IMR-90 (cell line): ENCODE results near the gene LYVE1. TPM values are rescaled to one million over a fixed set of nuclear protein-coding genes. Genes with fewer than 3 reads are reported as not detected.

ENCODE experiments used
- ATAC-seq: fragments of 200-7000 bp; cut with Tn5 transposase; 2 replicates; pipeline ENCODE4 v1.9.1; 2020; ENCODE audit warnings: low read depth, mild to moderate bottlenecking, moderate library complexity
- BruUV-seq: library from RNA; stranded (reverse); fragments of 400-500 nt; replicated peaks from 2 replicates; lab custom pipeline; 2021; lab: Mats Ljungman, UMichigan
- CTCF ChIA-PET: fragments of 300-600 bp; formaldehyde crosslinking; extraction: SDS; loops from one replicate; lab custom pipeline; 2021; ENCODE audit warnings: antibody characterized with exemption; lab: Yijun Ruan, JAX
- POLR2A ChIA-PET: fragments of 300-600 bp; sonication (Branson Sonifier 250); formaldehyde crosslinking; loops from one replicate; lab custom pipeline; 2022; ENCODE audit warnings: antibody characterized with exemption; ENCODE audit not compliant: unreplicated experiment; lab: Charles Lee
- DNase-seq: peaks from one replicate; pipeline ENCODE4 v3.0.0; 2013
- H2AFZ ChIP-seq: replicated peaks from 2 replicates; pipeline ENCODE3; 2013; ENCODE audit warnings: low read length, mild to moderate bottlenecking; ENCODE audit not compliant: poor library complexity
- H2AK5ac ChIP-seq: 2 replicates; pipeline ENCODE4 v1.6.1; 2013; ENCODE audit warnings: low read depth, low read length, inconsistent platforms
- H2AK9ac ChIP-seq: replicated peaks from 2 replicates; pipeline ENCODE3; 2013; ENCODE audit warnings: mild to moderate bottlenecking, low read depth, low read length, moderate library complexity; ENCODE audit not compliant: poor library complexity
- H2BK120ac ChIP-seq: 2 replicates; pipeline ENCODE4 v1.6.1; 2013; ENCODE audit warnings: low read depth, low read length, inconsistent platforms
- H2BK15ac ChIP-seq: 3 replicates; pipeline ENCODE4 v1.6.1; 2013; ENCODE audit warnings: low read depth, low read length, inconsistent platforms
- H2BK20ac ChIP-seq: 2 replicates; pipeline ENCODE4 v1.6.1; 2013; ENCODE audit warnings: low read depth, mild to moderate bottlenecking, inconsistent platforms, low read length, moderate library complexity
- H2BK5ac ChIP-seq: 2 replicates; pipeline ENCODE4 v1.6.1; 2013; ENCODE audit warnings: mild to moderate bottlenecking, low read depth, low read length, inconsistent platforms; ENCODE audit not compliant: poor library complexity, severe bottlenecking
- H3K14ac ChIP-seq: replicated peaks from 2 replicates; pipeline ENCODE4 v1.6.1; 2013; ENCODE audit warnings: low read depth, low read length, inconsistent platforms
- H3K18ac ChIP-seq: 2 replicates; pipeline ENCODE4 v1.6.1; 2013; ENCODE audit warnings: low read depth, low read length, control low read depth
- H3K23ac ChIP-seq: 2 replicates; pipeline ENCODE4 v1.6.1; 2013; ENCODE audit warnings: low read depth, low read length, inconsistent platforms
- H3K27ac ChIP-seq: 2 replicates; pipeline ENCODE4 v1.5.1; 2013; ENCODE audit warnings: mild to moderate bottlenecking, control low read depth, low read length; ENCODE audit not compliant: insufficient read depth
- H3K27me3 ChIP-seq: 2 replicates; pipeline ENCODE4 v1.6.1; 2013; ENCODE audit warnings: low read length; ENCODE audit not compliant: control insufficient read depth, insufficient read depth
- H3K36me3 ChIP-seq: 2 replicates; pipeline ENCODE4 v1.6.1; 2013; ENCODE audit warnings: low read length, mixed read lengths; ENCODE audit not compliant: control insufficient read depth, insufficient read depth
- H3K4ac ChIP-seq: 2 replicates; pipeline ENCODE4 v1.6.1; 2013; ENCODE audit warnings: low read depth, low read length, inconsistent platforms
- H3K4me1 ChIP-seq: 2 replicates; pipeline ENCODE4 v1.6.1; 2013; ENCODE audit warnings: low read length, mixed read lengths; ENCODE audit not compliant: control insufficient read depth, insufficient read depth
- H3K4me2 ChIP-seq: 2 replicates; pipeline ENCODE4 v1.6.1; 2013; ENCODE audit warnings: low read depth, mild to moderate bottlenecking, control low read depth, low read length, moderate library complexity
- H3K4me3 ChIP-seq: 2 replicates; pipeline ENCODE4 v1.5.1; 2013; ENCODE audit warnings: low read depth, mild to moderate bottlenecking, control low read depth, low read length, moderate library complexity; ENCODE audit not compliant: insufficient read depth
- H3K56ac ChIP-seq: 2 replicates; pipeline ENCODE4 v1.6.1; 2013; ENCODE audit warnings: low read length, inconsistent platforms; ENCODE audit not compliant: insufficient read depth; ENCODE audit errors: extremely low read depth
- H3K79me1 ChIP-seq, 2 experiments: 2 replicates each; pipeline ENCODE4 v1.6.1; 2013; ENCODE audit warnings: low read length in 2 of 2, inconsistent platforms in 1 of 2, low read depth in 1 of 2
- H3K9ac ChIP-seq: 2 replicates; pipeline ENCODE4 v1.6.1; 2013; ENCODE audit warnings: low read depth, low read length, control low read depth
- H3K9me1 ChIP-seq: 2 replicates; pipeline ENCODE4 v1.6.1; 2013; ENCODE audit warnings: low read length, inconsistent platforms; ENCODE audit not compliant: insufficient read depth
- H3K9me3 ChIP-seq: 2 replicates; pipeline ENCODE4 v1.6.1; 2013; ENCODE audit warnings: low read length; ENCODE audit not compliant: control insufficient read depth, insufficient read depth
- H4K20me1 ChIP-seq: 2 replicates; pipeline ENCODE4 v1.6.1; 2013; ENCODE audit warnings: low read length, inconsistent platforms; ENCODE audit not compliant: insufficient read depth
- H4K5ac ChIP-seq: 2 replicates; pipeline ENCODE4 v1.6.1; 2013; ENCODE audit warnings: mild to moderate bottlenecking, low read depth, low read length, control low read depth
- H4K8ac ChIP-seq, 2 experiments: 2 replicates each; pipeline ENCODE4 v1.6.1; 2013; ENCODE audit warnings: low read depth in 2 of 2, low read length in 2 of 2, control low read depth in 1 of 2, inconsistent platforms in 1 of 2
- H4K91ac ChIP-seq: 2 replicates; pipeline ENCODE4 v1.6.1; 2013; ENCODE audit warnings: low read depth, low read length, inconsistent platforms; ENCODE audit not compliant: insufficient read depth
- BHLHE40 ChIP-seq: fragments of 150-350 bp; IDR thresholded peaks from 2 replicates; pipeline ENCODE4 v1.6.1; 2016; ENCODE audit warnings: mild to moderate bottlenecking, low read depth, low read length
- CEBPB ChIP-seq: IDR thresholded peaks from 2 replicates; pipeline ENCODE4 v1.6.1; 2012; ENCODE audit warnings: low read depth, low read length, improper control_type of control experiment
- CHD1 ChIP-seq: IDR thresholded peaks from 2 replicates; pipeline ENCODE4 v1.6.1; 2012; ENCODE audit warnings: low read depth, low read length, improper control_type of control experiment
- MAZ ChIP-seq: IDR thresholded peaks from 2 replicates; pipeline ENCODE4 v1.6.1; 2012; ENCODE audit warnings: low read depth, mild to moderate bottlenecking, low read length, improper control_type of control experiment, moderate library complexity, borderline replicate concordance
- MXI1 ChIP-seq: IDR thresholded peaks from 2 replicates; pipeline ENCODE4 v1.6.1; 2012; ENCODE audit warnings: low read depth, mild to moderate bottlenecking, low read length, moderate library complexity, borderline replicate concordance
- NFE2L2 ChIP-seq: fragments of 150-350 bp; IDR thresholded peaks from 2 replicates; pipeline ENCODE4 v1.6.1; 2016; ENCODE audit warnings: low read depth, mild to moderate bottlenecking, low read length
- POLR2A ChIP-seq: IDR thresholded peaks from 2 replicates; pipeline ENCODE4 v1.6.1; 2012; ENCODE audit warnings: mild to moderate bottlenecking, low read depth, low read length
- RAD21 ChIP-seq: IDR thresholded peaks from 2 replicates; pipeline ENCODE4 v1.6.1; 2012; ENCODE audit warnings: low read length, improper control_type of control experiment
- RFX5 ChIP-seq: IDR thresholded peaks from 2 replicates; pipeline ENCODE4 v1.8.0; 2012; ENCODE audit warnings: low read depth, mild to moderate bottlenecking, low read length, moderate library complexity
- WGBS, 2 experiments: methylation state at CpG; one replicate each; pipeline versions ENCODE4 v1.1.5 to v1.1.7; 2013; ENCODE audit warnings: missing lambda C conversion rate in 2 of 2; ENCODE audit not compliant: insufficient read length in 1 of 2; ENCODE audit errors: extremely low coverage in 2 of 2; 5-methylcytosine and 5-hydroxymethylcytosine counted together
- dilution Hi-C: fragments of 300-500 bp; cut with HindIII; formaldehyde crosslinking; loops from one replicate; pipeline ENCODE4 v1.14.3; 2018; ENCODE audit warnings: low sequenced_read_pairs; ENCODE audit not compliant: unreplicated experiment
- in situ Hi-C: fragments of 300-500 bp; cut with MboI; formaldehyde crosslinking; loops from 3 replicates; pipeline ENCODE4 v1.14.3; 2019; ENCODE audit warnings: low sequenced_read_pairs, inconsistent platforms, mixed read lengths
- intact Hi-C: fragments of 100-400 bp; cut with micrococcal nuclease; formaldehyde crosslinking; loops from 2 replicates; pipeline ENCODE4 v1.10.0; 2022
- polyA plus RNA-seq, 3 experiments: library from polyadenylated mRNA; depleted of rRNA; stranded (reverse); fragments of >200 nt; gene quantifications; 2 replicates each; pipeline ENCODE4 v1.2.3, GENCODE V29; 2012; ENCODE audit warnings: low replicate concordance in 1 of 3
- total RNA-seq: library from RNA; depleted of rRNA; stranded (reverse); fragments of >200 nt; gene quantifications from 2 replicates; pipeline ENCODE4 v1.2.3, GENCODE V29; 2012
- TF ChIP-seq, protein P1 (sequence below): conservative IDR thresholded peaks from 2 replicates; pipeline ENCODE4 v1.5.1; 2012; ENCODE audit warnings: mild to moderate bottlenecking, low read depth, low read length, improper control_type of control experiment

The LYVE1 gene
- total and polyA plus RNA-seq, 2 of the 4 experiments (the other 2 are of a cell fraction): not detected

DNA sequence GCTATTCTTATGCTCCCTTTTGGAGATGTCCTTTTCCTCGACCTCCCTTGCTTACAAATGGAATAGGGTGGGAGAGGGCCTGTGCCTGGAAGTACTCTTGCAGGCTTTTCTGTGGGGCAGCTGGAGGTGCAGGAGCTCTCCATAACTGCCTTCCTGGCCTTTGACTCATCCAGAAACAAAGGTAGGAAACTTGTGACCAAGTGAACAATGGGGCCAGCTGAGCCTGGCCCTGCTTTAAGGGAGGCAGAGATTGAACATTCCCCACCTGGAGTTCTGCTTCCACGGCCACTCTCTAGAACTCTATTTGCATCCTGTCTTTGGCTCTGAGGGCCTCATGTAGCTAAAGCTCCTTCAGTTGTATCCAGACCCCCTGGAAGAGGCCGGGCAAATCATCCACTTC, 5.1 kb upstream of the LYVE1 start:
- no peaks in the 10 kb centered on the region for H3K9me3 ChIP-seq
- H2AFZ ChIP-seq: no peak overlapping the region
- H3K4ac ChIP-seq: no peak overlapping the region
- H2AK5ac ChIP-seq: no peak overlapping the region
- in situ Hi-C loops: no loop called here
- H4K20me1 ChIP-seq: no peaks in the 10 kb centered on the region
- H3K4me3 ChIP-seq: no peak overlapping the region
- H2BK20ac ChIP-seq: no peak overlapping the region
- no peak for DNase-seq
- H3K18ac ChIP-seq: no peak overlapping the region
- H2BK120ac ChIP-seq: no peak overlapping the region
- H3K79me1 ChIP-seq: peaks cover 0 to 5% of the 10 kb centered on the region in 2 experiments; a peak in 1 of 4 replicates
- H3K23ac ChIP-seq: no peak overlapping the region
- no peak overlapping the region for H3K56ac ChIP-seq
- no peak overlapping the region for H3K4me2 ChIP-seq
- no peak overlapping the region for H3K14ac ChIP-seq
- no peak for ATAC-seq
- H3K9me1 ChIP-seq: peaks cover 26% of the 10 kb centered on the region
- ChIA-PET CTCF (interaction anchor here (0.9 kb wide), 1 partner anchor 13 kb away, joined by 3 read pairs; no protein-coding TSS in a partner anchor), POLR2A (no interaction called here)
- H2AK9ac ChIP-seq: no peak overlapping the region
- TF ChIP-seq NFE2L2: no peak
- TF ChIP-seq, protein P1, sequence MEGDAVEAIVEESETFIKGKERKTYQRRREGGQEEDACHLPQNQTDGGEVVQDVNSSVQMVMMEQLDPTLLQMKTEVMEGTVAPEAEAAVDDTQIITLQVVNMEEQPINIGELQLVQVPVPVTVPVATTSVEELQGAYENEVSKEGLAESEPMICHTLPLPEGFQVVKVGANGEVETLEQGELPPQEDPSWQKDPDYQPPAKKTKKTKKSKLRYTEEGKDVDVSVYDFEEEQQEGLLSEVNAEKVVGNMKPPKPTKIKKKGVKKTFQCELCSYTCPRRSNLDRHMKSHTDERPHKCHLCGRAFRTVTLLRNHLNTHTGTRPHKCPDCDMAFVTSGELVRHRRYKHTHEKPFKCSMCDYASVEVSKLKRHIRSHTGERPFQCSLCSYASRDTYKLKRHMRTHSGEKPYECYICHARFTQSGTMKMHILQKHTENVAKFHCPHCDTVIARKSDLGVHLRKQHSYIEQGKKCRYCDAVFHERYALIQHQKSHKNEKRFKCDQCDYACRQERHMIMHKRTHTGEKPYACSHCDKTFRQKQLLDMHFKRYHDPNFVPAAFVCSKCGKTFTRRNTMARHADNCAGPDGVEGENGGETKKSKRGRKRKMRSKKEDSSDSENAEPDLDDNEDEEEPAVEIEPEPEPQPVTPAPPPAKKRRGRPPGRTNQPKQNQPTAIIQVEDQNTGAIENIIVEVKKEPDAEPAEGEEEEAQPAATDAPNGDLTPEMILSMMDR: no peak
- no peak for TF ChIP-seq RFX5
- TF ChIP-seq RAD21: no peak
- TF ChIP-seq CHD1: no peak
- no peak for TF ChIP-seq MXI1
- no peak for TF ChIP-seq POLR2A
- TF ChIP-seq MAZ: no peak
- no peak for TF ChIP-seq CEBPB
- no peak for TF ChIP-seq BHLHE40
- H3K27me3 ChIP-seq: no peaks in the 10 kb centered on the region
- no peak overlapping the region for H2BK15ac ChIP-seq
- H3K9ac ChIP-seq: no peak overlapping the region
- H3K36me3 ChIP-seq: peaks cover 41% of the 10 kb centered on the region
- H3K4me1 ChIP-seq: peaks cover 10% of the 10 kb centered on the region
- H3K27ac ChIP-seq: no peak overlapping the region
- intact Hi-C loops: no loop called here
- H4K91ac ChIP-seq: no peak overlapping the region
- BruUV-seq: no TSS peak
- no peak overlapping the region for H2BK5ac ChIP-seq
- H4K8ac ChIP-seq: no peak overlapping the region
- 57% methylated on average over 1 of the region's 3 CpGs; no CpG with 5 or more reads in 1 of the 2 experiments for WGBS, 2 experiments
- H4K5ac ChIP-seq: no peak overlapping the region
- dilution Hi-C loops: no loop called here
